NCI-H748 (cell line): ENCODE data around the gene SOCS3.
A peak's percentile ranks its signal among the peaks of the same experiment; 100 is the strongest.
"Not testable (repeated sequence)": the region's sequence is repeated elsewhere in the genome, so short reads cannot be mapped to it uniquely, and the experiment has no call there.

ENCODE experiments used
- DNase-seq: peaks from one replicate; lab custom pipeline; 2025; ENCODE audit not compliant: unreplicated experiment; lab: John Stamatoyannopoulos, UW

The SOCS3 gene

DNA sequence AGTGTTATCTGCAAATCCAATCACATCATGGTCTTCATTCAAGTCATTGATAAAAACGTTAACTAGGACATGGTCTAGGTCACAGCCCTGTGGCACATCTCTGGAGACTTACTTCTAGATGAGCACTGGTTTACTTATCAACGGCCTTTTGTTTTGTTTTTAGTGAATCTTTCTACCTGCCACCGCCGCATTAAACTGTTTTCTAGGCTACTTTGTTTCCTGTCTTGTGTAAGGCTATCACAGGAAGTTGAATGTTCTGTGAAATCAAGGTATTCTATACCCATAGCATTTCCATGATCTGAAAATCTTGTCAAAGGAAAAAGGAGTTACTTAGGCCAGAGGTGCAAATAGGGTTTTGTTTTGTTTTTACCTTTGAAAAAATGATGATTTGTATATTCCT lies 26.9 kb downstream of the SOCS3 start:
- DNase-seq = no peak

GRCh38 chr17:78331355-78331754 lies 28.5 kb downstream of the SOCS3 start:
- not testable (repeated sequence) for DNase-seq

DNA sequence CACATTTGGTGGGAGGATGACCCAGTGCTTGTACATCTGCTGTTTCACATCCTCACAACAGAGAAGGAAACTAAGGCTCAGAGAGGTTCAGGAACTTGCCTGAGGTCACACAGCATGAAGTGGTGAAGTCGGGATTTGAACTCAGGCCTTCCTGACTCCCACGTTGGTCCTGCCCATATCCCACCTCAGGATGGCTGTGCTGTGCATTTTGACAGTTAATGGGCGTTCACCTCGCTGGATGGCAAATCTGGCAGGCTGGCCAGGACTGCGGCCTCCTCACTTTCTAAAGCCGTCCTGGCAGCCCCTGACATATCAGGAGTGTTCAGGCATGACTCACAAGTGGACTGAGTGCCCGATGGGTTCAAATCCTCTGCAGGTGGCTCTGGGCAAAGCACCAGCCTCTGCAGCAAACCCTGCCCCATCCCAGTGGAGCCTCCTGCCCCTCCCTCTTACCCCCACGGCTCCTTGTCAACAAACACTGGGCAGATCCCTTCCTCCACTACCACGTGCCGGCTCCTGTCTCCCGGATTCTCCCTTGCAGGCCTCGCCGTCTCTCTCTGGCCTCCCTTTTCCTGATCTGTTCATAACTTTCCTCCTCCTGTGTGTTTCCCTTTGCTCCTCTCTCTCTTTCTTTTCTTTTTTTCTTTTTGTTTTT lies 29.2 kb downstream of the SOCS3 start:
- no peak for DNase-seq

DNA sequence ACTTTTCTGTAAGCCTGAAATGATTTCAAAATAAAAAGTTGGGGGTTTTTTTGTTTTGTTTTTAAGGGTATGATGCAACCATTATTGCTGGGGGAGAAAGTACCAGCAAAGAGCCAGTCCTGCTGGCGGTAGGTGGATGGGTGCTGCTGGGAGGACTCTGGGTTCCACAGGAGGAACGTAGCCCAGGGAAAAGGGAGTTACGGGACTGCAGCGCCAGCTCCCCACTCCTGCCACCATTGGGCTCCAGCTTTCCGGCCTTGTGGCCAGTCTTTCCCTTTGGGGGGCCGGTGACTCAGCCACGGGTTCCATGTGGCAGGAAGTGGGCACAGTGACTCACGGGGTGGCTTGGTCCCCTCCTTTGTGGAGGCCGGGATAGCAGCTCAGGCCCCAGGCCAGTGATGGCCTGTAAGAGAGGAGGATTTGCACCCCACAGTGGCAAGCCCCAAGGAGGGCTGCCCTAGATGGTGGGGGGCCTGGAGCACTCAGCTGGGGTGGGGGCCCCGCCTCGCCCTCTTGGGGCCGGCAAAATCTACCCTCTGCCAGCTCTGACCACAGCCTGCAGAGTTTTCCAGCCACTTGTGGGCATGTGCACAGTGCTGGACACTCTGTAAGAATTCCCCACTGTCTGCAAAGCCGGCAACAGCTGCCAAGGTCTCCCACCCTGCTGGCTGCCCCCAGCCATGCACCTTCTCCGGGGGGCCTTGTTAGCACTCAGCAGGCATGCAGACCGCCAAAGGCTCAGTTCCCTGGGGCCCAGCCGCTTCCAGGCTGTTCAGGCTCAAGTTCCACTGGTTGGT lies 30.4 kb downstream of the SOCS3 start:
- DNase-seq = no peak

- no peak for DNase-seq
Observed at GRCh38 chr17:78327880-78328279, 32.0 kb downstream of the SOCS3 start.

DNA sequence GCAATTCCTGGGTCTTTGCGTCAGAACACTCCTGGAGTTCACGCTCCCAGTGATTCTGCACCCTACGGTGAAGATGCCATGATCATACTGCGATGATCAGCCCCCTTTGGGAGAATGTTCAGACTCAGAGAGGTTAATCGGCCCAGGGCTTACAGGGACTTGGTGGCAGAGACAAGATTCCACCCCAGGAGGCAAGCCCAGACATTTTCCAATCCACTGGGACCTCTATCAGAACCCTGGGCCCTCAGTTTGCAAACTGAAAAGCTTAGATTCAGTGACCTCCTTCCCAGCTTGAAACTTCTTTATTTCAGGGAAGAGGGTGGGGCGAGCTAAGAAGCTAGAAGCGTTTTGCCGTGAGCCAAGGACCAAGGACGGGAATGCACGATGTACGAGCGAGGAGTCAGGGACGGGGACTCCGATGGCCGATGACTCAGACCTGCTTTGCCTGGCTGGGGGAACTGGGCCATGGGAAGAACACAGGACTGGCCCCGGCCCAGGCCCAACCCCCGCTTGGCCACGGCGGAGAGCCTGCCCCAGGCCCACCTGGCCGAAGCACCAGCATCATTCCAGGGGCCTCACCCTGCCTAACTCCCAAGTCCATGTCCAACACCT lies 34.7 kb downstream of the SOCS3 start:
- no peak for DNase-seq

- DNase-seq = peak; percentile 33
Observed at GRCh38 chr17:78324391-78325075, 35.3 kb downstream of the SOCS3 start.

DNA sequence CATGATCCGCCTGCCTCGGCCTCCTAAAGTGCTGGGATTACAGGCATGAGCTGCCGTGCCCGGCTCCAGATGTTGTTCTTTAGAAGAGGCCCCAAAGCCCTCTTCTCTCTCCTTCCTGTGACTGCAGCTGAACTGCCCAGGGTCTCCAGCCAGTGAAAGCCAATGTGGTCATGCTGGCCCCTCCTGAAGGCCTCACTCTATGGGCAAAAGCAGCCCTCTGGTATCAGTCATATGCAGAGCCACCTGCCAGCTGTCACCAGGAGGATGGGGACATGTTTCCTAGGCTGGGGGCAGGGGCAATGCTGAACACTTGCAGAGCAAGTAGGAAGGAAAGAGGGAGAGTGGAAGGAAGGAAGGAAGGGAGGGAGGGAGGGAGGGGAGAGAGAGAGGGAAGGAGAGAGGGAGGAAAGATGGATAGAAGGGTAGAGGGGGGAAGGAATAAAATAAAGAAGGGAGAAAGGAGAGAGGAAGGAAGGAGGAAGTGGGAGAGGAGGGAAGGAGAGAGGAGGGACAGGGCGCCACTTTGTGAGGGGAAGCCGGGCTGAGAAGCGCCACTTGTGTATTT lies 36.0 kb downstream of the SOCS3 start:
- no peak for DNase-seq

DNA sequence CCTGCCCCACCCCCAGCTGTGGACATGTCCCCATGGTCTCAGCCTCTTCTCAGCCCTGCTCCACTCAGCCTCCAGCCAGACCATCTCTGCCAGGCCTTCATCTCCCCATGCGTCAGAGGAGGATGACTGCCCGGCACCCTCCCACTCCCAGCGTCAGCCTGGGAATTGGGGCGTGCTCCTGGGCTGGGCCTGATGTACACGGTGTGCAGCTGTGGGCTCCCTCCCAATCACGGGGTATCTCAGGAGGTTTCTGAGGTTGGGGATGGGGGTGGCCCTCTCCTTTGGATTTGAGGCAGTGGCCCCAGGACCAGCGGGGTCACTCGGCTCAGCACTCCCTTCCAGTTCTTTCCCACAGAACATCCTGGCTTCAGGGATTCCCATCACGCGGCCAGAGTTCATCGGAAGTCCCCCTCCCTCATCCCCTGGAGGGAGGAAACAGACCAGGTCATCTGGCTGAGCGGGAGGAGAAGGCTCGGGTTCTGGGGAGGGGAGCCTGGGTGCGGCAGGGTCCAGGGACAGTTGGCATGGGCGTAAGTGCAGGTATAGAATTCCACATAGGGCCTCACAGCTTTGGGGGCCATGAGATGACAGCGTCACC lies 36.9 kb downstream of the SOCS3 start:
- DNase-seq = no peak

- DNase-seq = no peak
Observed at GRCh38 chr17:78322327-78322857, 37.5 kb downstream of the SOCS3 start.

- no peak for DNase-seq
Observed at GRCh38 chr17:78318843-78319242, 41.0 kb downstream of the SOCS3 start.

DNA sequence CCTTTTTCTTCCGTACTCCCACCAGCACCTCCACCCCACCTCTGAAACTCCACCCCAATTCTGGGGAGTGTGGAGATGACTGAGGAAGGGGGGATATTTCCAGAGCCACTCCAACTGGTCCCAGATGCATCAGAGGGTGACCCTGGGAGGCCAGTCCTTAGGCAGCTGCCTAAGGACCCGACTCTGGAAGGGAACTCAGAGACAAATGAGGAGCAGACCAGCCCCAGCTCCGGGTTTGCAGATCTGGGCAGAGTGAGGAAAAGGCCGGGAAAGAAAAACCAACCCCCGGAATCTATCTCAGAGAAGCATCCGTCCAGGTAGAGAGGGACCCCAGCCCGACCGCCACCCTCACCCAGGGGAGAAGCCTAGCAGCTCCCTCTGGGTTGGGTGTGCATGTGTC lies 41.5 kb downstream of the SOCS3 start:
- DNase-seq = no peak

DNA sequence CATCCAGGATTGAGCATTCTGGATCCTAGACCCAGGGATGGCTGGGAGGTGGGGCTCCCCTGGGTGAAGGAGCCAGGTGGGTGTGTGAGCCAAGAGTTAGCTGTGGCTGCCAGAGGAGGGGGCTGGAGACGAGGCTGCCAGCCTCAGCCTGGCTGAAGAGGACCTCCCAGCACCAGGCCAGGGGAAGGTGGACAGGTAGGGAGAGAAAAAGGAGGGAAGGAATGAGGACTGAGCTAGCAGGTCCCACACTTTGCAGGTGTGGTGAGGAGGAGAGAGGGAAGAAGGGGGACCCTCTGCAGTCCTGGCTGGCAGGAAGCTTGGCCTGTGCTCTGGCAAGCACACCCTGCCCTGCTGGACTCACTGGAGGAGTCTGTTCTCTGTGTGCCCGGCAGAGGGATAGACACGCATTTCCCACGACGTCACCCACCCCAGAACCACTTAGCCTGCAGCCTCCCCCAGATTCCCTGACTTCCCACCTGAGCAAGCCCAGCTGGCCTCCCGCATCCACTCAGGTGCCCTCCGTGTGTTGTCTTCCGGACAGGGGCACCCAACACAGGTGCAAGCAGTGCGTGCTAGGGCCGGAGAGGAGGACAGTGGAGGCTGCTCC lies 42.0 kb downstream of the SOCS3 start:
- no peak for DNase-seq

GRCh38 chr17:78316867-78317789 lies 42.7 kb downstream of the SOCS3 start:
- no peak for DNase-seq

- DNase-seq = no peak
Observed at GRCh38 chr17:78316115-78316866, 43.6 kb downstream of the SOCS3 start.

GRCh38 chr17:78315355-78316114 lies 44.3 kb downstream of the SOCS3 start:
- DNase-seq = no peak

- no peak for DNase-seq
Observed at GRCh38 chr17:78314683-78315354, 45.1 kb downstream of the SOCS3 start.
